Fibroblast of villous mesenchyme (primary cell): Measurements from ENCODE around the gene DLG1. TPM values are rescaled to one million over a fixed set of nuclear protein-coding genes. Genes with fewer than 3 reads are reported as not detected.
A peak's percentile ranks its signal among the peaks of the same experiment; 100 is the strongest.

Source experiments
- DNase-seq: peaks from one replicate; pipeline ENCODE4 v3.0.0-alpha.2; 2010; ENCODE audit warnings: low read depth
- H3K4me3 ChIP-seq: 2 replicates; pipeline ENCODE4 v1.5.1; 2011; ENCODE audit warnings: low read depth, mild to moderate bottlenecking, low read length
- CTCF ChIP-seq: IDR thresholded peaks from 2 replicates; pipeline ENCODE4 v1.5.1; 2012; ENCODE audit warnings: low read depth, mild to moderate bottlenecking, low read length; ENCODE audit not compliant: insufficient read depth
- total RNA-seq: library from RNA; depleted of rRNA; stranded (reverse); fragments of >200 nt; gene quantifications from 2 replicates; pipeline ENCODE4 v1.2.3, GENCODE V29; 2012

Gene DLG1
- total RNA-seq, 1 donor: 87.7 TPM

GRCh38 chr3:197293605-197294237 is 4.7 kb downstream of the DLG1 start:
- H3K4me3 ChIP-seq: no peak overlapping the region
- DNase-seq: no peak
- TF ChIP-seq CTCF: no peak

DNA sequence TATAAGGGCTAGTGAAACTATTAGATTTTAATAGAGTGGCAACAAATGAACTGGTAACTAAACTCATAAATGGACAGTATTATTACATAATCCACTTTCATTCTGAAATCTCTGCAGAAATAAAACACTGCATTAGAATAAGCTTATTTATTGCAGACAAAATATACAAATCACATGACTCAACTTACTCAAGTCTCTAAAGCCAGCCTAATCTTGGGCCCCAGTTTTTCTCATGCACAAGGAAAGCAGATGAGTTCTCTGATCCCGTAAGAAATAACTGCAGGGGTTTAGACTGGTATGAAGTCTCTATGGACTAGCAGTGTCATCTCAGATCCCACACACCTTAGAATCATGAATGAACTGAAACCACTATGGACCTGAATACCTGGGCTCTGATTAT is 5.8 kb downstream of the DLG1 start:
- no peak overlapping the region for H3K4me3 ChIP-seq
- peak; percentile 45 for DNase-seq
- TF ChIP-seq CTCF: no peak

GRCh38 chr3:197292083-197292646 is 6.2 kb downstream of the DLG1 start:
- peak; percentile 67 for DNase-seq

GRCh38 chr3:197289726-197290125 is 8.7 kb downstream of the DLG1 start:
- H3K4me3 ChIP-seq: no peak overlapping the region
- TF ChIP-seq CTCF: no peak
- no peak for DNase-seq

More at GRCh38 chr3:197292083-197292646, 6.2 kb downstream of the DLG1 start:
- TF ChIP-seq CTCF: no peak
- H3K4me3 ChIP-seq: no peak overlapping the region

GRCh38 chr3:197286678-197287077 is 11.7 kb downstream of the DLG1 start:
- no peak for TF ChIP-seq CTCF
- no peak for DNase-seq

DNA sequence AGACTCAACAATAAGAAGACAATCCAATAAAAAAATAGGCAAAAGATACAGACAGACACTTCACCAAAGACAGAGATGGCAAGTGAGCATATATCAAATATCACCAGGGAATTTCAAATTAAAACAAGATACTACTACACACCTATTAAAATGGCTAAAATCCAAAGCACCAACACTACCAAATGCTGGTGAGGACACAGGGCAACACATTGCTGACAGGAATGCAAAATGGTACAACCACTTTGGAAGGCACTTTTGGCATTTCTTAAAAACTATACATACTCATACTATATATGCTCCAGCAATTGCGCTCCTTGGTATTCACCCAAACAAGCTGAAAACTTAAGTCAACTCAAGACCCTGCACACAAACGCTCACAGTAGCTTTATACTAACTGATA is 12.9 kb downstream of the DLG1 start:
- TF ChIP-seq CTCF: no peak

More at GRCh38 chr3:197286678-197287077, 11.7 kb downstream of the DLG1 start:
- H3K4me3 ChIP-seq: no peak overlapping the region

More for the DNA sequence above, 12.9 kb downstream of the DLG1 start:
- H3K4me3 ChIP-seq: no peak overlapping the region
- DNase-seq: no peak
